Parathyroid adenoma (tissue), 2 donors: ENCODE data around the gene RAB14.

Source experiments
- H2AFZ ChIP-seq: fragments of 300-600 bp; sonication (generic); one replicate; pipeline ENCODE4 v1.7.0; 2017; ENCODE audit warnings: antibody characterized with exemption, mild to moderate bottlenecking
- H3K27ac ChIP-seq: fragments of 300-600 bp; sonication (generic); one replicate; pipeline ENCODE4 v1.7.0; 2017
- H3K27me3 ChIP-seq: fragments of 300-600 bp; sonication (generic); one replicate; pipeline ENCODE4 v1.7.0; 2017; ENCODE audit warnings: low read length; ENCODE audit not compliant: control insufficient read depth, insufficient read depth
- H3K36me3 ChIP-seq: fragments of 300-600 bp; sonication (generic); one replicate; pipeline ENCODE4 v1.7.0; 2017; ENCODE audit warnings: low read length; ENCODE audit not compliant: control insufficient read depth, insufficient read depth
- H3K4me1 ChIP-seq: fragments of 300-600 bp; sonication (generic); one replicate; pipeline ENCODE4 v1.7.0; 2017; ENCODE audit warnings: control low read depth
- H3K4me2 ChIP-seq: fragments of 300-600 bp; sonication (generic); one replicate; pipeline ENCODE4 v1.7.0; 2017; ENCODE audit warnings: low read length
- H3K4me3 ChIP-seq: fragments of 300-600 bp; sonication (generic); one replicate; pipeline ENCODE4 v1.7.0; 2017; ENCODE audit warnings: low read depth, low read length
- H3K79me2 ChIP-seq: fragments of 300-600 bp; sonication (generic); one replicate; pipeline ENCODE4 v1.7.0; 2017; ENCODE audit warnings: control low read depth
- H3K9ac ChIP-seq: fragments of 300-600 bp; sonication (generic); one replicate; pipeline ENCODE4 v1.7.0; 2017; ENCODE audit warnings: mild to moderate bottlenecking
- H3K9me3 ChIP-seq: fragments of 300-600 bp; sonication (generic); one replicate; pipeline ENCODE4 v1.7.0; 2017; ENCODE audit warnings: low read length; ENCODE audit not compliant: control insufficient read depth
- CTCF ChIP-seq: fragments of 300-600 bp; sonication (generic); IDR thresholded peaks from one replicate; pipeline ENCODE4 v1.7.0; 2017; ENCODE audit warnings: antibody characterized with exemption, mild to moderate bottlenecking
- donor health status: primary hyperparathyroidism.

RAB14 gene

GRCh38 chr9:121191235-121191634, 10.4 kb downstream of the RAB14 start:
- no peak overlapping the region for H2AFZ ChIP-seq
- no peaks in the 10 kb centered on the region for H3K36me3 ChIP-seq
- TF ChIP-seq CTCF, result no peak
- no peaks in the 10 kb centered on the region for H3K9me3 ChIP-seq
- no peak overlapping the region for H3K9ac ChIP-seq
- no peaks in the 10 kb centered on the region for H3K4me1 ChIP-seq
- H3K4me3 ChIP-seq, result no peak overlapping the region
- H3K27ac ChIP-seq, result no peak overlapping the region
- no peak overlapping the region for H3K4me2 ChIP-seq
- H3K27me3 ChIP-seq, result no peaks in the 10 kb centered on the region
- peaks cover 12% of the 10 kb centered on the region for H3K79me2 ChIP-seq

- peaks cover 12% of the 10 kb centered on the region for H3K79me2 ChIP-seq
- no peak for TF ChIP-seq CTCF
- H3K4me3 ChIP-seq, result no peak overlapping the region
- H3K9me3 ChIP-seq, result no peaks in the 10 kb centered on the region
- H3K4me1 ChIP-seq, result no peaks in the 10 kb centered on the region
- H3K9ac ChIP-seq, result no peak overlapping the region
- H3K27me3 ChIP-seq, result no peaks in the 10 kb centered on the region
- H3K36me3 ChIP-seq, result no peaks in the 10 kb centered on the region
- H3K27ac ChIP-seq, result no peak overlapping the region
- no peak overlapping the region for H2AFZ ChIP-seq
- no peak overlapping the region for H3K4me2 ChIP-seq
Observed at GRCh38 chr9:121189660-121190059, 12.0 kb downstream of the RAB14 start.

GRCh38 chr9:121189006-121189405, 12.7 kb downstream of the RAB14 start:
- no peak overlapping the region for H3K4me3 ChIP-seq
- H3K4me1 ChIP-seq, result peaks cover 1% of the 10 kb centered on the region
- H3K4me2 ChIP-seq, result no peak overlapping the region

GRCh38 chr9:121187636-121188305, 13.9 kb downstream of the RAB14 start:
- Histone ChIP-seq H3K36me3 (no peaks in the 10 kb centered on the region), H3K4me2 (no peak overlapping the region), H3K4me3 (no peak overlapping the region), H3K9ac (no peak overlapping the region), H3K9me3 (no peaks in the 10 kb centered on the region), H3K27me3 (no peaks in the 10 kb centered on the region), H3K4me1 (peaks cover 3% of the 10 kb centered on the region), H2AFZ (no peak overlapping the region), H3K27ac (no peak overlapping the region), H3K79me2 (peaks cover 12% of the 10 kb centered on the region)
- TF ChIP-seq CTCF, result no peak

More at GRCh38 chr9:121189006-121189405, 12.7 kb downstream of the RAB14 start:
- Histone ChIP-seq H3K9me3 (no peaks in the 10 kb centered on the region), H2AFZ (no peak overlapping the region), H3K79me2 (peaks cover 12% of the 10 kb centered on the region), H3K27me3 (no peaks in the 10 kb centered on the region), H3K9ac (no peak overlapping the region), H3K27ac (no peak overlapping the region), H3K36me3 (no peaks in the 10 kb centered on the region)
- no peak for TF ChIP-seq CTCF

GRCh38 chr9:121185774-121186403, 15.8 kb downstream of the RAB14 start:
- Histone ChIP-seq H3K4me3 (no peak overlapping the region), H3K4me1 (peaks cover 3% of the 10 kb centered on the region), H3K4me2 (no peak overlapping the region), H3K9me3 (no peaks in the 10 kb centered on the region), H2AFZ (no peak overlapping the region), H3K36me3 (no peaks in the 10 kb centered on the region), H3K9ac (no peak overlapping the region), H3K27ac (no peak overlapping the region), H3K79me2 (no peaks in the 10 kb centered on the region), H3K27me3 (no peaks in the 10 kb centered on the region)
- TF ChIP-seq CTCF, result no peak
